Regular cardiac myocyte (primary cell): Measurements from ENCODE around the gene OR1C1. TPM values are rescaled to one million over a fixed set of nuclear protein-coding genes. Genes with fewer than 3 reads are reported as not detected.

Experiments used
- total RNA-seq: library from RNA; depleted of rRNA; stranded (reverse); fragments of >200 nt; gene quantifications from 2 replicates; pipeline ENCODE4 v1.2.3, GENCODE V29; 2014

Gene OR1C1
- not detected in 2 replicates for total RNA-seq

DNA sequence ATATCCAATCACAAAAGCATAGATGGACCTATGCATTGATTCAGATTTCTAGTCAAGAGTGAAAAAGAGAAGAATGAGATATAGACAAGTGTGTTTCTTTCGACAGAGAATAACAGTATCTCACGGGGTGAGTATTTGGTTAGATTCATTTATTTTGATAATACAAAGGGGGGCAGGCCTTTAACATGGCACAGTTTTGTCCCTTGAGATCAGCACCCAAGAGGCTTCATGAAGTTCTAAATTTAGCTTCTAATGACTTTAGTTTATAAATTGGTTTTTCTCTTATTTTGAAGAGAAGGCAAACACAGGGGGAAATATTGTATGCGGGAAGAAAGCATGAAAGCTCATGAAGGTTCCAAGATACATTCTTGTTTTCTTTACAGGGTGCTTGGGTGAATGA lies at the start of gene OR1C1:
Gene OR1C1, minus strand, starts transcription at position 101 of the 400 bp plus-strand sequence. CDS start 2,150 bp downstream, outside the sequence.

GRCh38 chr1:247748041-247748440 lies 12.3 kb downstream of the OR1C1 start, which contains the start of gene OR14A2:
Gene OR14A2, minus strand, starts transcription at chr1:247748141.

DNA sequence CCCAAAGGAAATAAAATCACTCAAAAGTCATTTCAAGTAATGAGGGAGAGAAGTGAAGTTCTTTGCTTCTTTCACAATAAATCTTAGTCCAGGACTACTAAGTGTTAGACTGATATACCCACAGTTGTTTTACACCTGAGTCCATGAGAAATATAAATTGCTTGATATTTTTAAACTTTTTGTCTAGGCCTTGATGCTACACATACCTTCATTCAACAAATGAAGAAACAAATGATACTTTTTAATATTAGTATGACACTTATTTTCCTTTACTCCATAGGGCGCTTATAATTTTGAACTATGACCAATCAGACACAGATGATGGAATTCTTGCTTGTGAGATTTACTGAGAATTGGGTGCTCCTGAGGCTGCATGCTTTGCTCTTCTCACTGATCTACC lies 22.0 kb downstream of the OR1C1 start, which contains the start of gene OR14K1:
Gene OR14K1, plus strand, starts transcription at position 301 of the 400 bp plus-strand sequence. Its CDS starts 0 bp downstream, at position 301.

DNA sequence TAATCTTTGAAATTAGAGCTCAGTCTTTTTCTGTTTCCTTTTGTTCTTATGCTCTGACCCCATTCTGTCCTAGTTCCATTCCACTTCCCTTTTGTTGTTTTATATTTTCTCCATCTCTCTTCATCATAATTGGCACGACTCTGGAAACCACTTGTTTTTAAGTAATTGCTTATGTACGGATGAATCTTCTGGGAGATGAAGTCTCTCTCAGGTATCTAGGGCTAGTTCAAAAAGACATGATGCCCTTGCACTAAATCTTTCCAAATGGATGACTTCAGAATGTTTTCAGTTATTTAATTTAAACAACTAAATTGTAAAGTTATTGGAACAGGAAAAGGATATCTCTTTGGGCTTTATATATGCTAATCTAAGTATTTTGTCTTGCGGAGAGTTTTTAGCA lies 43.8 kb downstream of the OR1C1 start, which contains the start of gene OR6F1:
Gene OR6F1, minus strand, starts transcription at position 101 of the 400 bp plus-strand sequence. CDS start 3,891 bp downstream, outside the sequence.

Other genes starting within 250 kb of the OR1C1 start
- gene OR2C3, start 224.1 kb downstream of the OR1C1 start, total RNA-seq = not detected in 2 replicates
- not detected in 2 replicates for gene GCSAML, start 211.4 kb downstream of the OR1C1 start, total RNA-seq
- not detected in 2 replicates for gene OR2G2, start 172.2 kb downstream of the OR1C1 start, total RNA-seq
- not detected in 2 replicates for gene OR2G3, start 155.0 kb downstream of the OR1C1 start, total RNA-seq
- gene OR13G1, start 80.8 kb downstream of the OR1C1 start, total RNA-seq = not detected in 2 replicates
- not detected in 2 replicates for gene OR6F1, start 43.9 kb downstream of the OR1C1 start, total RNA-seq
- gene OR14K1, start 21.9 kb downstream of the OR1C1 start, total RNA-seq = not detected in 2 replicates
- not detected in 2 replicates for gene OR14A2, start 12.4 kb downstream of the OR1C1 start, total RNA-seq
- not detected in 2 replicates for gene OR14A16, start 63.6 kb upstream of the OR1C1 start, total RNA-seq
- not detected in 2 replicates for gene OR11L1, start 81.3 kb upstream of the OR1C1 start, total RNA-seq
- gene TRIM58, start 96.6 kb upstream of the OR1C1 start, total RNA-seq = 1.1 and 3.1 TPM in 2 replicates
- 0.58 TPM in 1 of 2 replicates, not detected in the other for gene OR2W3, start 135.0 kb upstream of the OR1C1 start, total RNA-seq
- under 0.01 TPM in 1 of 2 replicates, not detected in the other for gene OR2T8, start 159.7 kb upstream of the OR1C1 start, total RNA-seq
- gene OR2AJ1, start 164.3 kb upstream of the OR1C1 start, total RNA-seq = not detected in 2 replicates
- gene OR2L8, start 188.3 kb upstream of the OR1C1 start, total RNA-seq = not detected in 2 replicates
- 0.28 TPM in 1 of 2 replicates, not detected in the other for gene OR2AK2, start 204.7 kb upstream of the OR1C1 start, total RNA-seq